Liver (tissue), 3 donors: ENCODE measurements around the gene MPP7.

ENCODE experiments used
- ATF3 ChIP-seq: IDR thresholded peaks from 2 replicates; pipeline ENCODE4 v1.6.1; 2016; ENCODE audit warnings: antibody characterized with exemption
- CTCF ChIP-seq: fragments of 150-350 bp; IDR thresholded peaks from 2 replicates; pipeline ENCODE4 v1.5.1; 2017; ENCODE audit warnings: improper control_type of control experiment, low read depth, low read length; ENCODE audit not compliant: missing input control
- GABPA ChIP-seq, 2 donors: IDR thresholded peaks in 1 of 2; conservative IDR thresholded peaks in 1 of 2; 2 replicates each; pipeline ENCODE4 v1.6.1; 2016; ENCODE audit warnings: antibody characterized with exemption in 2 of 2, mild to moderate bottlenecking in 1 of 2, moderate library complexity in 1 of 2
- REST ChIP-seq: IDR thresholded peaks from 2 replicates; pipeline ENCODE4 v1.6.1; 2016; ENCODE audit warnings: antibody characterized with exemption, mild to moderate bottlenecking
- TAF1 ChIP-seq: conservative IDR thresholded peaks from 2 replicates; pipeline ENCODE4 v1.6.1; 2016; ENCODE audit warnings: antibody characterized with exemption, mild to moderate bottlenecking
- ZBTB33 ChIP-seq: IDR thresholded peaks from 2 replicates; pipeline ENCODE4 v1.6.1; 2016; ENCODE audit warnings: antibody characterized with exemption
- donor health status: healthy.
- donor health status: healthy.

GRCh38 chr10:28328346-28328745, 25.5 kb upstream of the MPP7 start:
- TF ChIP-seq REST: no peak
- no peak for TF ChIP-seq CTCF
- no peak for TF ChIP-seq ATF3
- no peak for TF ChIP-seq ZBTB33
- TF ChIP-seq TAF1: no peak
- no peak for TF ChIP-seq GABPA (IDR thresholded peaks at IDR 0.05 in 1 of 2, conservative IDR thresholded peaks at IDR 0.05 in 1 of 2)
